A549 (cell line): ENCODE data around the gene PEX14. TPM values are rescaled to one million over a fixed set of nuclear protein-coding genes. Genes with fewer than 3 reads are reported as not detected.

ENCODE experiments used
- ATAC-seq, 2 experiments: fragments of 200-7000 bp in 1 of 2; fragments of >200 bp in 1 of 2; cut with Nextera tagmentation in 1 of 2; cut with Tn5 transposase in 1 of 2; 3 replicates each; pipeline versions ENCODE4 v1.8.0 to v1.9.1; 2018 to 2020; ENCODE audit warnings: mild to moderate bottlenecking in 1 of 2, moderate library complexity in 1 of 2
- CTCF ChIA-PET: fragments of 300-600 bp; sonication (Branson Sonifier 250); formaldehyde crosslinking; extraction: SDS; loops from one replicate; lab custom pipeline; 2021; ENCODE audit warnings: antibody characterized with exemption, inconsistent platforms; lab: Yijun Ruan, JAX
- POLR2A ChIA-PET: fragments of 350-600 bp; formaldehyde crosslinking; extraction: SDS; loops from one replicate; lab custom pipeline; 2021; ENCODE audit warnings: antibody characterized with exemption, inconsistent platforms; lab: Yijun Ruan, JAX
- DNase-seq, 2 experiments: peaks; one replicate each; pipeline versions ENCODE4 v3.0.0 to v3.0.0-alpha.2; 2011 to 2016; ENCODE audit warnings: low read depth in 1 of 2, low spot score in 1 of 2
- FAIRE-seq: peaks from 2 replicates; lab custom pipeline; 2011; peaks lifted over from hg19 to GRCh38; lab: Jason Lieb, UNC
- H3K27ac ChIP-seq, 2 experiments: fragments of >200 bp; sonication (Bioruptor Twin); formaldehyde crosslinking; 3 replicates each; pipeline ENCODE4 v1.5.1; 2016 to 2017
- H3K4me1 ChIP-seq: fragments of >200 bp; sonication (Bioruptor Twin); formaldehyde crosslinking; 3 replicates; pipeline ENCODE4 v1.6.1; 2016
- H3K4me2 ChIP-seq: fragments of >200 bp; sonication (Bioruptor Twin); formaldehyde crosslinking; 3 replicates; pipeline ENCODE4 v1.6.1; 2016
- H3K4me3 ChIP-seq: fragments of >200 bp; sonication (Bioruptor Twin); formaldehyde crosslinking; 3 replicates; pipeline ENCODE4 v1.5.1; 2016
- H3K9me3 ChIP-seq: fragments of >200 bp; sonication (Bioruptor Twin); formaldehyde crosslinking; 3 replicates; pipeline ENCODE4 v1.6.1; 2016
- CBX8 ChIP-seq: fragments of 200-600 bp; sonication (generic); IDR thresholded peaks from 2 replicates; pipeline ENCODE4 v1.6.1; 2016
- CEBPB ChIP-seq, 2 experiments: fragments of >200 bp in 1 of 2; sonication (Bioruptor Twin) in 1 of 2; formaldehyde crosslinking in 1 of 2; IDR thresholded peaks; 2 replicates each; pipeline ENCODE4 v1.6.1; 2012 to 2016
- CHD4 ChIP-seq: fragments of 200-600 bp; sonication (generic); IDR thresholded peaks from 2 replicates; pipeline ENCODE4 v1.6.1; 2016; ENCODE audit warnings: antibody characterized with exemption, mild to moderate bottlenecking, borderline replicate concordance
- EP300 ChIP-seq, 2 experiments: fragments of >200 bp; sonication (Bioruptor Twin); formaldehyde crosslinking; IDR thresholded peaks; 2 replicates in 1 of 2; 3 replicates in 1 of 2; pipeline ENCODE4 v1.6.1; 2016 to 2017
- HEYL ChIP-seq: fragments of 250-450 bp; sonication (Bioruptor Pico); IDR thresholded peaks from 2 replicates; pipeline ENCODE4 v1.8.0; 2021; ENCODE audit warnings: mild to moderate bottlenecking, moderate library complexity
- HOXB13 ChIP-seq: fragments of 250-450 bp; sonication (Bioruptor Pico); IDR thresholded peaks from 2 replicates; pipeline ENCODE4 v1.5.0; 2020; ENCODE audit warnings: low read depth, mild to moderate bottlenecking, moderate library complexity
- HOXB5 ChIP-seq: fragments of 250-450 bp; sonication (Bioruptor Pico); IDR thresholded peaks from 2 replicates; pipeline ENCODE4 v1.5.0; 2020; ENCODE audit warnings: mild to moderate bottlenecking, moderate library complexity
- JUNB ChIP-seq: fragments of >200 bp; sonication (Bioruptor Twin); formaldehyde crosslinking; IDR thresholded peaks from 2 replicates; pipeline ENCODE4 v1.6.1; 2016
- NPAS2 ChIP-seq: fragments of 250-450 bp; sonication (Bioruptor Pico); IDR thresholded peaks from 2 replicates; pipeline ENCODE4 v1.8.0; 2022; ENCODE audit warnings: mild to moderate bottlenecking, moderate library complexity, borderline replicate concordance
- RAD21 ChIP-seq, 2 experiments: fragments of >200 bp in 1 of 2; sonication (Bioruptor Twin) in 1 of 2; formaldehyde crosslinking in 1 of 2; IDR thresholded peaks in 1 of 2; conservative IDR thresholded peaks in 1 of 2; 2 replicates in 1 of 2; 3 replicates in 1 of 2; pipeline ENCODE4 v1.6.1; 2012 to 2018; ENCODE audit warnings: inconsistent platforms in 1 of 2
- RCOR1 ChIP-seq: fragments of 150-350 bp; IDR thresholded peaks from 2 replicates; pipeline ENCODE4 v1.6.1; 2014; ENCODE audit warnings: antibody characterized with exemption, low read length, low read depth
- RNF2 ChIP-seq: fragments of 200-600 bp; sonication (generic); IDR thresholded peaks from 2 replicates; pipeline ENCODE4 v1.6.1; 2016; ENCODE audit warnings: low read depth, mild to moderate bottlenecking, antibody characterized with exemption, moderate library complexity, borderline replicate concordance
- SREBF2 ChIP-seq: fragments of 450-650 bp; IDR thresholded peaks from 2 replicates; pipeline ENCODE4 v1.6.1; 2014; ENCODE audit warnings: mild to moderate bottlenecking, moderate library complexity
- TP53 ChIP-seq: fragments of 250-450 bp; sonication (Bioruptor Pico); IDR thresholded peaks from 2 replicates; pipeline ENCODE4 v1.5.0; 2021; ENCODE audit warnings: mild to moderate bottlenecking, moderate library complexity
- ZC3H11A ChIP-seq: fragments of 450-650 bp; IDR thresholded peaks from 2 replicates; pipeline ENCODE4 v1.6.1; 2014; ENCODE audit warnings: antibody characterized with exemption, mild to moderate bottlenecking
- WGBS: methylation state at CpG from one replicate; pipeline ENCODE4 v1.1.6; 2017; ENCODE audit errors: missing lambda C conversion rate; 5-methylcytosine and 5-hydroxymethylcytosine counted together
- polyA plus RNA-seq, 4 experiments: library from polyadenylated mRNA; depleted of rRNA in 3 of 4; stranded (reverse); fragments of >200 nt; fragmentation: RNase III in 1 of 4; extraction: RNeasy Plus Mini Kit Qiagen cat#74134 plus additional on column Dnase treatment in 1 of 4; gene quantifications; 2 replicates in 3 of 4; 3 replicates in 1 of 4; pipeline ENCODE4 v1.2.3, GENCODE V29; 2011 to 2017
- TF ChIP-seq, protein P1 (sequence below): fragments of 450-650 bp; IDR thresholded peaks from 2 replicates; pipeline ENCODE4 v1.6.1; 2014; ENCODE audit warnings: antibody characterized with exemption
- TF ChIP-seq, protein P2 (sequence below): fragments of 250-450 bp; sonication (Bioruptor Pico); IDR thresholded peaks from 2 replicates; pipeline ENCODE4 v1.5.0; 2020; ENCODE audit warnings: low read depth, mild to moderate bottlenecking, moderate library complexity
- TF ChIP-seq, protein P3 (sequence below): fragments of >200 bp; sonication (Bioruptor Twin); formaldehyde crosslinking; IDR thresholded peaks from 2 replicates; pipeline ENCODE4 v1.6.1; 2016
- TF ChIP-seq, protein P4 (sequence below): fragments of >200 bp; sonication (Bioruptor Twin); formaldehyde crosslinking; IDR thresholded peaks from 3 replicates; pipeline ENCODE4 v1.6.1; 2016

Gene PEX14
- polyA plus RNA-seq, 2 of the 4 experiments (the other 2 are of a cell fraction), result 7.7 to 15.0 TPM

DNA sequence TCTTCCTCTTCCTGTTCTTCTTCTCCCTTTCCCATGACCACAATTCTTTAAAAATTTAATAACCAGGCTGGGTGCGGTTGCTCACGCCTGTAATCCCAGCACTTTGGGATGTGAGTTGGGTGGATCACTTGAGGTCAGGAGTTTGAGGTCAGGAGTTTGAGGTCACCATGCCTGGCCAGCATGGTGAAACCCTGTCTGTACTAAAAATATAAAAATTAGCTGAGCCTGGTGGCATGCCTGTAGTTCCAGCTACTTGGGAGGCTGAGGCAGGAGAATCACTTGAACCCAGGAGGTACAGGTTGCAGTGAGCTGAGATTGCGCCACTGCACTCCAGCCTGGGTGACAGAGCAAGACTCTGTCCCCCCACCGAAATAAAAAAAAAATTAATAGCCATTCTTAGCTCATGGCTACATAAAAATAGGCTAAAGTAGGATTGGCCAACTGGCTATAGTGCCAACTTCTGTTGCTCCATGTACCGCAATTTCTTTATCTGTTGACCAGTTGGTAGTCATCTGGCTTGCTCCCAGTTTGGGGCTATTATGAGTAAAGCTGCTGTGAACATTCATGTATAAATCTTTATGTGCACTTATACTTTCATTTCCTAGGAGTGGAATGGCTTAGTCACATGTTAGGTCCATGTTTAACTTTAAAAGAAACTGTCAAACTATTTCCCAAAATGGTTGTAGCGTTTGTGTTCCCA is 136.3 kb downstream of the PEX14 start (continued):
- TF ChIP-seq HOXB5 (CRISPR knock-in tag) (no peak), TP53 (CRISPR knock-in tag) (no peak), SREBF2 (no peak)
- TF ChIP-seq, protein P1, sequence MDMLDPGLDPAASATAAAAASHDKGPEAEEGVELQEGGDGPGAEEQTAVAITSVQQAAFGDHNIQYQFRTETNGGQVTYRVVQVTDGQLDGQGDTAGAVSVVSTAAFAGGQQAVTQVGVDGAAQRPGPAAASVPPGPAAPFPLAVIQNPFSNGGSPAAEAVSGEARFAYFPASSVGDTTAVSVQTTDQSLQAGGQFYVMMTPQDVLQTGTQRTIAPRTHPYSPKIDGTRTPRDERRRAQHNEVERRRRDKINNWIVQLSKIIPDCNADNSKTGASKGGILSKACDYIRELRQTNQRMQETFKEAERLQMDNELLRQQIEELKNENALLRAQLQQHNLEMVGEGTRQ, result no peak

DNA sequence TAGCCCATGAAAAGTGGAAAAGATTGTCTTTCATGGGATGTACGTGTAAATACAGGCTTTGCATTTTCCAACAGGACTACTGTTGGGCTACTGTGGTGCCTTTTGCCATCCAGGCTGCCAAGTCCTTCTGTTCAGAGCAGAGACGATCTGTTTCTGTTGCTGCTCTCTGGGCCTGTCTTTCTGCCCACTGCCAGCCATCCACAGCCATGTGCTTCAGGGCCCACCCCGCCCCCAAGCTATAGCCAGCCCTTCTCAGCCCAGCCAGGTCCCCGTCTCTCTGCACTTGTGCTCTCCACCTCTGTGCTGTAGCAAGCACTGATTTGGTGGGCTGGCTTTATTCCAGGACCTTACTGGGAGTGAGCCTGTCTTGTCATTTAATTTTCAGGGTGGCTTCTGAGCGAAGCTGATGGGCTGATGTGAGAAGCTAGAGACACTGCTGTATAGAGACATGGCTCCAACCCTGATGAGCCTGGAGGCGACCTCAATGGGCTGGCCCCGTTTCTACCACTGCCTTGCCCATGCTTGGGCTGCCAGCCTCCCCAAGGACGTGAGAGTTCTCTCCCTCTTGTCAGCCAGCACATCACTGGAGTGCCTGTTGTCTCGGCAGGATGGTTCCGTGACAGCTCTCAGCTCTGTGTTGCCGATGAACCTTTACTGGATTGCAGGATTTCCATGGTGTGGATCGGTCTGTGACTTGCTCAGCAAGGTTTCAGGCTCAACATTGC is 137.8 kb downstream of the PEX14 start:
- Histone ChIP-seq H3K4me2 (no peak overlapping the region), H3K4me1 (no peaks in the 10 kb centered on the region), H3K27ac (no peak overlapping the region), H3K4me3 (no peak overlapping the region), H3K9me3 (no peaks in the 10 kb centered on the region)
- TF ChIP-seq JUNB (no peak), ZC3H11A (no peak), CEBPB (IDR thresholded peaks at IDR 0.05) (no peak)
- TF ChIP-seq, protein P2, sequence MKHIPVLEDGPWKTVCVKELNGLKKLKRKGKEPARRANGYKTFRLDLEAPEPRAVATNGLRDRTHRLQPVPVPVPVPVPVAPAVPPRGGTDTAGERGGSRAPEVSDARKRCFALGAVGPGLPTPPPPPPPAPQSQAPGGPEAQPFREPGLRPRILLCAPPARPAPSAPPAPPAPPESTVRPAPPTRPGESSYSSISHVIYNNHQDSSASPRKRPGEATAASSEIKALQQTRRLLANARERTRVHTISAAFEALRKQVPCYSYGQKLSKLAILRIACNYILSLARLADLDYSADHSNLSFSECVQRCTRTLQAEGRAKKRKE, result no peak
- CTCF ChIA-PET, result interaction anchor here (1.0 to 2.2 kb wide), 2 partner anchors 9 to 105 kb away, joined by 3 to 5 read pairs; no protein-coding TSS in a partner anchor
- DNase-seq (no peak), FAIRE-seq (no peak), ATAC-seq (no peak)
- 73% methylated on average over 8 of the region's 12 CpGs for WGBS
- POLR2A ChIA-PET, result no interaction called here

DNA sequence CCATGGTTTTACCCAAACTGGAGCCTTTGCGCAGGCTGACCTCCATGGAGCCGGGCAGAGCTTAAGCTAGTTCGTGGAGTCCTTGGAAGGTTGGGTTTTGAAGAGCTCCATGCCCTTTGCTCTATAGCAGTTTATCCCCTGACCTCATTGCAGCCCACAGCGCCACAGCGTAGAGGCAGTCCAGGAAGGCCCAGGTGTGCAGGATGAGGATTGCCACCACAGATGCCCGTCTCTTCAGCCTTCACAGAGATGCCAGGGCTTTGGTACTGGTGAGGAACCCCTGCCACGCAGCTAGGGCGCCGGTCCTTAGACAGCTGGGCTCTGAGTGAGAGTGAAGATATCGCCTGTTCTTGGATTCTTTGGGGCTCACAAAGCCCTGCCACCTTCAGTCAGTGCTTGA is 138.6 kb downstream of the PEX14 start:
- no peak overlapping the region for H3K4me3 ChIP-seq
- TF ChIP-seq, protein P3, sequence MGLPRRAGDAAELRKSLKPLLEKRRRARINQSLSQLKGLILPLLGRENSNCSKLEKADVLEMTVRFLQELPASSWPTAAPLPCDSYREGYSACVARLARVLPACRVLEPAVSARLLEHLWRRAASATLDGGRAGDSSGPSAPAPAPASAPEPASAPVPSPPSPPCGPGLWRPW, result no peak
- TF ChIP-seq RNF2, result no peak
- H3K4me2 ChIP-seq, result no peak overlapping the region
- ChIA-PET CTCF (interaction anchor here (2.2 kb wide), 1 partner anchor 10 kb away, joined by 5 read pairs; no protein-coding TSS in a partner anchor), POLR2A (no interaction called here)
- no peak for DNase-seq
- no peaks in the 10 kb centered on the region for H3K4me1 ChIP-seq
- no peak for FAIRE-seq
- ATAC-seq, result no peak
- no peaks in the 10 kb centered on the region for H3K9me3 ChIP-seq
- 100% methylated on average over 7 of the region's 10 CpGs for WGBS
- H3K27ac ChIP-seq, result no peak overlapping the region

DNA sequence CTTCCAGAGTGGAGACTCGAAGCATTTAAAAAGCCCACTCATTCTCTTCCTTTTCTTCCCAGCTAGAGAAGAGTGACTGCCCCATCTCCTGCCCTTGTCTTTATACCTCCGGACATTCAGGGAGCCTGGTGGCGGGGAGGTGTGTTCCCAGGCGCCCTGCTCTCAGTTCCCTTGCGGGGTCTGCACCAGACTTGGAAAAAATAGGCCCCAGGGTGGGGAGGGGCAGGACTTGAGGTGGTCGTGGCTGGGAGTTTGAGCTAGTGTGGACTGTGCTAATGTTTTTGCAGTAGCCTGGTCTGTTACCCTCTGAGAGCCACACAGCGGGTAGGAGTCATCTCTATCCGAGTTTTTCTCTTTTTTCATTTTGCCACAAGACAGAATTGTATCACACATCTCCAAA is 139.1 kb downstream of the PEX14 start:
- H3K27ac ChIP-seq, result no peak overlapping the region
- TF ChIP-seq HEYL (CRISPR knock-in tag) (no peak), RAD21 (conservative IDR thresholded peaks at IDR 0.05 in 1 of 2, IDR thresholded peaks at IDR 0.05 in 1 of 2) (no peak), HOXB5 (CRISPR knock-in tag) (no peak), CHD4 (no peak), EP300 (IDR thresholded peaks at IDR 0.05) (no peak), CBX8 (no peak), HOXB13 (CRISPR knock-in tag) (no peak), NPAS2 (CRISPR knock-in tag) (no peak), RCOR1 (no peak)
- TF ChIP-seq, protein P4, sequence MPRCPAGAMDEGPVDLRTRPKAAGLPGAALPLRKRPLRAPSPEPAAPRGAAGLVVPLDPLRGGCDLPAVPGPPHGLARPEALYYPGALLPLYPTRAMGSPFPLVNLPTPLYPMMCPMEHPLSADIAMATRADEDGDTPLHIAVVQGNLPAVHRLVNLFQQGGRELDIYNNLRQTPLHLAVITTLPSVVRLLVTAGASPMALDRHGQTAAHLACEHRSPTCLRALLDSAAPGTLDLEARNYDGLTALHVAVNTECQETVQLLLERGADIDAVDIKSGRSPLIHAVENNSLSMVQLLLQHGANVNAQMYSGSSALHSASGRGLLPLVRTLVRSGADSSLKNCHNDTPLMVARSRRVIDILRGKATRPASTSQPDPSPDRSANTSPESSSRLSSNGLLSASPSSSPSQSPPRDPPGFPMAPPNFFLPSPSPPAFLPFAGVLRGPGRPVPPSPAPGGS, result no peak
- H3K4me1 ChIP-seq, result no peaks in the 10 kb centered on the region
- H3K4me3 ChIP-seq, result no peak overlapping the region
- FAIRE-seq (no peak), ATAC-seq (no peak), DNase-seq (no peak)
- H3K9me3 ChIP-seq, result no peaks in the 10 kb centered on the region
- 82% methylated on average over 7 of the region's 8 CpGs for WGBS
- ChIA-PET POLR2A (no interaction called here), CTCF (interaction anchor here (1.3 to 2.2 kb wide), 2 partner anchors 9 to 10 kb away, joined by 3 to 5 read pairs; no protein-coding TSS in a partner anchor)
- H3K4me2 ChIP-seq, result no peak overlapping the region
